Activated CD4-positive, alpha-beta T cell treated with anti-CD3 and anti-CD28 coated beads, Interleukin-2, amount 50 U/mL, for 48 hours (primary cell): ENCODE measurements around the gene SNAPC4.

Source experiments
- DNase-seq, 2 experiments: peaks; one replicate each; pipeline ENCODE4 v3.0.0-alpha.2; 2020

Gene SNAPC4

GRCh38 chr9:136386018-136386417 is 14.0 kb downstream of the SNAPC4 start:
- DNase-seq, result no peak

- peak; percentile 37 for DNase-seq
Observed at GRCh38 chr9:136385015-136385414, 15.0 kb downstream of the SNAPC4 start.

- no peak for DNase-seq
Observed at GRCh38 chr9:136383436-136383835, 16.5 kb downstream of the SNAPC4 start.

DNA sequence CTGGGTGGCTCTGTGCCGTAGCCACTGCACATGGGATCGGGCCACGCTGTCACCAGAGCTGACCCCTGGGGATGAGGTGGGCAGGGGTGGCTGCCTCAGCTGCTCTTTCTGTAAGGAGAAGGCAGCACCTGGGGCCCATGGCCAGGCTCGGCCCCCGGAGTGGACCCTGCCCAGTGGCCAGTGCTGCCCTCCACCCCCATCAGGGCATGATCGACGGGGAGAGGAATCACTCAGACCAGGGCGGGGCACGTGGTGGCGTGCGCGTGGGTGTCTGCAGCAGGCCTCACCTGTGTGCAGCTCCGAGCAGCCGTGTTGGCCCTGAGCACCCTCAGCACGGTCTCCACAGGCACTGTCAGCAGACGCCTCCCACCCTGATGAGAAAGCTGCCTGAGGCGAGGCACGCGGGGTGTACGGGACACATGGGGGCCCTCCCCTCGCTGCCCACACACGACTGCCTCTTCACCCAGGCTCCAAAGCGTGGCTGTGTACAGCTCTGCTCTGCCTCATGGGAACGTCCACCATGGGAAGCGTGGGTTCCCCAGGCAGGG is 17.9 kb downstream of the SNAPC4 start:
- no peak for DNase-seq

GRCh38 chr9:136381311-136381710 is 18.7 kb downstream of the SNAPC4 start:
- no peak for DNase-seq

- DNase-seq, result no peak
Observed at GRCh38 chr9:136380381-136380780, 19.6 kb downstream of the SNAPC4 start.

GRCh38 chr9:136379891-136380290 is 20.1 kb downstream of the SNAPC4 start:
- DNase-seq, result no peak

GRCh38 chr9:136379401-136379800 is 20.6 kb downstream of the SNAPC4 start:
- no peak for DNase-seq

- no peak for DNase-seq
Observed at GRCh38 chr9:136379003-136379287, 21.0 kb downstream of the SNAPC4 start.

DNA sequence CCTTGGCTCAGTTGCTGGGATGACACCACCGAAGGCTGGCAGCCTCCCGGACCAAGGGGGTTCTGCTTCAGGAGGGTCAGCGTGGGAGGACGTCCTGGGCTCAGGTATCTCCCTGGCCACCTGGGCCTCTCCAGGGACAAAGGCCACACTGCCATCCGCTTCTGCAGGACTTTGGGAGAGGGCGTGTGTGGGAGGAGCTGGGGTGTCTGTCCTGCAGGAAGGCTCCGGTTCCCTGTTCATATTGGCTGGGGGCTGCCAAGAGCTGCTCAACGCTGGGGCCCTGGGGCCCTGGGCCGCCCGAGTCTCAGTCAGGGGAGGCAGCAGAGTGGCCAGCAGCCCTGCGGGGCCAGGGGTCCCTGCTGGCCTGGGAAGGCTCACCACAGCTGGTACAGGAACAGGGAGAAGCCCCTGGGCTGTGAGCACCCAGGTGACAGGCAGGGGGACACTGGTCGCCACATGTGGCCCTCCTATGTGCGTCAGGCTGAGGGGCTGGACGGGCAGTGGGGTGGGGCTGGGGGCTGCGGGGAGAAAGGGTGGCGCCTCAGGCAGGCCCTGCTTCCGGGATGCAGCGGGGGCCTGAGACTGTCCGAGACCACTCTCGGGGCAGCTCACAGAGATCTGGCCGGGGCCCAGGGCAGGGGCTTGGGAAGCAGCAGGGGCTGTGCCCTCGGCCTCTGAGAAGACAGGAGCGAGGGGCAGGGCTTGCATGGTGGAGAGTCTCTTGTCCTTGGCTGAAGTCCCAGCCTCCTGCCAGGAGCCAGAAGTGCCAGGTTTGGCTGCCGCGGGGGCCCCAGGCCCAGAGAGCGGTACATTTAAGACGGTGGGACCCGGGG is 21.6 kb downstream of the SNAPC4 start:
- DNase-seq, result no peak

DNA sequence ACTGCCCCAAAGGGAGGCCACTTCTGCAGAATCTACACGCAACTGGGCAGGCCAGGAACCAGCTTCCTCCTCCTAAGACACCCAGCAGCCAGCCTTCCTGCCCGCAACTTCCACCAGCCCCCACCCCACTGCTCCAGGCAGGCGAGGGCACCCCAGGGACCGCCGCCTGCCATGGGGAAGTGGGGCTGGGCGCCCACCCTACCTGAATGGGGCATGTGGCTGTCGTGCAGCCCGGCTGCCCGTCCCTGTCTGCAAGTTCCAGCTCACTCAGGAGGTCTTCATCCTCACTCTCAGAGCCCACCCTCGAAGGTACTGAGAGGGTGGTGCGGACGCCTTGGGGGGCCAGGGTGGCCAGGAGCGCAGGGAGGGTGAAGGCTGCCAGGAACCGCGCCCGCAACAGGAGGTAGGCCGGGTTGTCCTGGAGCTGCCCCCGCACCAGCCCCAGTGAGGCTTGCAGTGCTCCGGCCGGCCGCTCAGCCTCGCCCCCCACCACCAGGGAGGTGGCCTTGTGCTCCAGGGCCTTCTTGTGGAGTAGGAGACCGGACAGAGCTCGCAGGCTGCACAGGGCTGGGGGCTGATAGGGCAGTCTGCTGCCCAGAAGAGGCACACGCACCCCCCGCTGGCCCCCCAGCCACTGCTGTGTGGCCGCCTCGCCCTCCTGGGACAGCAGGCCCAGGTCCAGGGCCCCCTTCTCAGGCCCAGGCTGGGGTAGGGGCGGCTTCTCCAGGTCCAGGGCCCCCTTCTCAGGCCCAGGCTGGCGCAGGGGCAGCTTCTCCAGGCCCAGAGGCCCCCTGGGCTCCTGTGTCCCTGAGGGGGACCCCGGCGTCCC is 22.4 kb downstream of the SNAPC4 start:
- no peak for DNase-seq

- DNase-seq, result no peak
Observed at GRCh38 chr9:136376457-136376856, 23.5 kb downstream of the SNAPC4 start.

- DNase-seq, result no peak
Observed at GRCh38 chr9:136375096-136375495, 24.9 kb downstream of the SNAPC4 start.

DNA sequence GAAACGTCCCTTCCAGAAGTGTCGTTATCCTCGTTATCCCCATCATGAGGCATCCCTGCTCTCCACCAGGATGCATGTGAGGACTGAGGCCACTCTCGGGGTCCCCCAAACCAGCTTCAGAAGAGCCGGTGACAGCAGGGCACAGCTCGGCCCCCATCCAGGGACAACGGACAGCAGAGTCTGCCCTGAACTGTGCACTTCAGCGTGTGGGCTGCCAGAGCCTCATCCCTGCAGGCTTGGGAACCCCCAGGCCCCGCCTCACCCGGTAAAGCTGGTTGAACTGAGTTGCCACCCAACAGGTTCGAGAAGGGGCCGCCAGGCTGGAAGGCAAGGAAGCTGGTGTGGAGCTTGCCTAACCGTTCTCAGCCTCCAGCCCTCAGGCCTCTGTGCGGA is 25.8 kb downstream of the SNAPC4 start:
- DNase-seq, result no peak

- peak in 1 of 2 experiments; percentile 14 for DNase-seq
Observed at GRCh38 chr9:136373300-136374182, 26.4 kb downstream of the SNAPC4 start, which contains the start of gene CARD9. CARD9 (minus strand) TSS chr9:136373669; CDS start chr9:136372078, 1,591 bp downstream.

- no peak for DNase-seq
Observed at GRCh38 chr9:136372561-136373299, 27.2 kb downstream of the SNAPC4 start.

- no peak for DNase-seq
Observed at GRCh38 chr9:136372006-136372405, 28.0 kb downstream of the SNAPC4 start.

DNA sequence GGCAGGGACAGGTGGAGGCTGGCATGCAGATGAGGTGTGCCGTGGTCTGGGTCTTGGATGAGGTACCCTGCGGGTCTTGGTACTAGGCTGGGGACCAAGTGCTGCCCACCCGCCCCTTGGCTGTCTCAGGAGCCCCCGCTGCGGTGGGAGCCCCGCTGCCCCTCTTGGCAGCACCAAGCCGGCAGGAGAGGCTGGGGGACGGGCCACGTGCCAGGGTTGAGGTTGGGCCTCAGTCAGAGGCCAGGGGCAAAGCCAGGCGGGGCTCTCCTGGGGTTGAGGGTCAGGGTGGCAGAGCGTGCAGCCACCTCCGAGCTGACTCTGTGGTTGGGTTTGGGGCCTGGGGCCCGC is 28.5 kb downstream of the SNAPC4 start:
- DNase-seq, result no peak

GRCh38 chr9:136370687-136371532 is 29.1 kb downstream of the SNAPC4 start:
- no peak for DNase-seq

DNA sequence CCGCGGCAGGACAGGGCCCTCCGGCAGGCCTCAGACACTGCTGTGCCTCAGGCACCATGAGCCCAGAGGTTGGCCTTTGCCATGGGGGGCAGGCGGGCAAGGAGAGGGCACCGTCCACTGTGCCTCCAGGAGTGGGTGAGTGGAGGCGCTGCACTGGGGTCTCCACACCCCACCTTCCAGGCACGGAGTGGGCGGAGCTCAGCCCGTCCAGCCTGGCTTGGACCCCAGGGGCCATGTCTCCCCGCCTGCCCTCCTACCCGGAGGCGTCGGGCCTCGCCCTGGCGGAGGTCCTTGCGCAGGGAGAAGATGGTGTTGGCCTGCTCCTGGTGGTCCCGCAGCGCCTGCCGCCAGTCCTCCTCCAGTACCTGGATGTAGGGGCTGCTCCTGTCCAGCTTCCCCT is 29.9 kb downstream of the SNAPC4 start:
- no peak for DNase-seq

DNA sequence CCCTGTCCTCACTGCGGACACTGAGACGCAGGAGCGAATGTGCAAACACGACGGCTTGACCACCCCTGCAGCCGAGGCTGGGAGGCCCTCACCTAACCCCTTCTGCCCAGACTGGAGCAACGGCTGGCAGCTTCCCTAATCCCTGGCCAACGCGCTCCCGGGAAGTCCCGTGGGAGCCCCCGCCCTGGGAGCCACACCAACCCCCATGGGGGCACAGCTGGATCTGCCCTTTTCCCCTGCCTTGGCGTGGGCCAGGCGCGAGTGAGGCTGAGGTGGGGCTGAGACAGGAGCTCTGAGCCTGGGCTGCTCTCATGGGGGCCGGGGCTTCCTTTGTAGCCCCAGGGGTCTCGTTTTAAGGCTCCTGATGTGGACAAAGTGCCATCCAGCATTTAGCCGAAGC is 31.8 kb downstream of the SNAPC4 start:
- DNase-seq, result no peak
